ENCODE results near the gene GIMAP1.

GRCh38 chr7:150766334-150766709 is 49.9 kb downstream of the GIMAP1 start:
- TF ChIP-seq POLR2A (IDR thresholded peaks at IDR 0.05) (no peak), CTCF (IDR thresholded peaks at IDR 0.05) (no peak), POLR2AphosphoS5 (IDR thresholded peaks at IDR 0.05; ENCODE audit: insufficient read depth in 1 of 2, low read depth in 1 of 2) (no peak)
